ENCODE results near the gene RMND5B.

Gene RMND5B

DNA sequence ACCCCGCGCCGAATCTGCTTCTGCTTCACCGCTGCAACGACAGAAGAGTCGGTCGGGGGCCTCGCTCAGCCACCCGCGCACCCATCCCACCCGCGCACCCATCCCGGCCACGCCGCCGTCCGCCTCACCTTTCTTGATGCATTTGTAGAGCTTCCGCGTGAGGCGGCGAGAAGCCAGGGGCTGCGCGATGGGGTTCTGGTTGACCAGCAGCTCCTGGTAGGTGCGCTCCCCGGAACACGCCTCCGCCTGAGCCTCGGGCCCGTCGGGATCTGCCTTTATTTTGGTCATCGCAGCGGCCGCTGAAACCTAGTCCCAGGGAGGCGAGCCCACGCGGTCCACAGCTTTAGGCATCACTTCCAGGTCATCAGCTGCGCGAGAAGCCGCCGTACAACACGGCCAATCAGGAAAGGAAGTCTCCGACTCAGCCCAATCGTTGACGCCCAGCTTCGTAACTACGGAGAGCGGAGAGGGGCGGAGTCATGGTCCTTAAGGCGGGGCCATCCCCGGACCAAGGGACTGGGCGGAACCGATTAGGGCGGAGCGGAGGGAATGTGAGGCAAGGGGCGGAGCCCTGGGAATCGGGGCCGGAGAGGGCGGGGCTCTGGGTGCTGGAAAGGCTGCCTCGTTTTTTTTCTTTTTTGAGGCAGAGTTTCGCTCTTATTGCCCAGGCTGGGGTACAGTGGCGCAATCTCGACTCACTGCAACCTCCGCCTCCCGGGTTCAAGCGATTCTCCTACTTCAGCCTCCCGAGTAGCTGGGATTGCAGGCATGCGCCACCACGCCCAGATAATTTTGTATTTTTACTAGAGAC lies 22.9 kb downstream of the RMND5B start, which contains the start of gene NHP2:
Gene NHP2, minus strand, starts transcription at position 356 of the 811 bp plus-strand sequence. Its CDS starts 68 bp downstream, at position 288.
- peak; percentile 98 to 99 for DNase-seq
- TF ChIP-seq GATA1 (IDR thresholded peaks at IDR 0.05; ENCODE audit: low read depth, low read length): no peak
- TF ChIP-seq POLR2A (IDR thresholded peaks at IDR 0.05; ENCODE audit: low read length): peak; percentile 68

DNA sequence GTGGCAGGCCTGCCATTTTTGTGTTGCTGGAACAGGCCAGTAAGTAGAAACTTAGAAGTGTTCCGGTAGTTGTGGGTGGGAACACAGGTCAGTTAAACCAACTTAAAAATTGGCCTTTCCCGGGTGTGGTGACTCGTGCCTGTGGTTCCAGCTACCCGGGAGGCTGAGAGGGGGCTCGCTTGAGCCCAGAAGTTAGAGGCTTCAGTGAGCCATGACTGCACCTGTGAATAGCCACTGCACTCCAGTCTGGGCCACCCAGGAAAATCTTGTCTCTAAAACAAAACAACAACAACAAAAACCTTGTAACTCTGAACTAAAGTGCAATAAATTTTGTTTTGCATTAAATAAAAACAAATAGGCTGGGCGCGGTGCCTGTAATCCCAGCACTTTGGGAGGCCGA lies 24.3 kb downstream of the RMND5B start:
- TF ChIP-seq POLR2A (IDR thresholded peaks at IDR 0.05; ENCODE audit: low read length) (no peak), GATA1 (IDR thresholded peaks at IDR 0.05; ENCODE audit: low read depth, low read length) (no peak)
- no peak for DNase-seq

DNA sequence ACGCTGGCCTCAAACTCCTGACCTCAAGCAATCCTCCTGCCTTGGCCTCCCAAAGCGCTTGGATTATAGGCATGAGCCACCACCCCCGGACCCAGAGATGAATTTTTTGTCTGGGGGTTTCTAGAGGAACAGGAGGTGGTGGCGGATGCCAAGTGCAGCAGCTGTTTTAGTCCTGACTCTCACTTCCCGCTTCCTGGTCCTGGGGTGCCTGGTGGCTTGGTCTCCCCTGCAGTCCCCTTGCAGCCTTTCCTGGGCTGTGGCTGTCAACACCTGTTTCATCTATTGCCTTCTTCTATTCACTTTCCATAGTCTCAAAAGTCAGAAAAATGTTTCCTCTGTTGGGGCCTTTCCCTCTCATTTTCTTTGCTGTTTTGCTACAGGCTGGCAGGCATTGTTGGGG lies 29.4 kb downstream of the RMND5B start:
- no peak for DNase-seq
- no peak for TF ChIP-seq GATA1 (IDR thresholded peaks at IDR 0.05; ENCODE audit: low read depth, low read length)
- TF ChIP-seq POLR2A (IDR thresholded peaks at IDR 0.05; ENCODE audit: low read length): no peak

DNA sequence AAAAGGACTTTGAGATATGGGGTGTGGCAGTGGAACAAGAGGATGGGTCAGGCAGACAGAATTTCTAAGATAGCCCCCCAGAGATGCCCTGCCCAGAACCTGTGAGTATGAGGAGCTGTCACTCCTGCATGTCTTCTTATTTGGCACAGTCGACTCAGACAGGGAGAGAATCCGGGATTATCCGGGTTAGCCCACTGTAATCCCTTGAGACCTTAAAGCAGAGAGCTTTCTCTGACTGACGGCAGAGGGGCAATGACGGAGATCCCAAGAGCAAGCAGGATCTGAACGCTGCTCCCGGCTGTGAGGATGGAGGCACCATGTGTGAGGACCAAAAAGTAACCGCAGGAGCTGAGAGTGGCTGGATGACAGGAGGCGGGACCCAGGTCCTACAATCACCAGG lies 31.7 kb downstream of the RMND5B start:
- TF ChIP-seq GATA1 (IDR thresholded peaks at IDR 0.05; ENCODE audit: low read depth, low read length): no peak
- TF ChIP-seq POLR2A (IDR thresholded peaks at IDR 0.05; ENCODE audit: low read length): no peak
- DNase-seq: no peak

DNA sequence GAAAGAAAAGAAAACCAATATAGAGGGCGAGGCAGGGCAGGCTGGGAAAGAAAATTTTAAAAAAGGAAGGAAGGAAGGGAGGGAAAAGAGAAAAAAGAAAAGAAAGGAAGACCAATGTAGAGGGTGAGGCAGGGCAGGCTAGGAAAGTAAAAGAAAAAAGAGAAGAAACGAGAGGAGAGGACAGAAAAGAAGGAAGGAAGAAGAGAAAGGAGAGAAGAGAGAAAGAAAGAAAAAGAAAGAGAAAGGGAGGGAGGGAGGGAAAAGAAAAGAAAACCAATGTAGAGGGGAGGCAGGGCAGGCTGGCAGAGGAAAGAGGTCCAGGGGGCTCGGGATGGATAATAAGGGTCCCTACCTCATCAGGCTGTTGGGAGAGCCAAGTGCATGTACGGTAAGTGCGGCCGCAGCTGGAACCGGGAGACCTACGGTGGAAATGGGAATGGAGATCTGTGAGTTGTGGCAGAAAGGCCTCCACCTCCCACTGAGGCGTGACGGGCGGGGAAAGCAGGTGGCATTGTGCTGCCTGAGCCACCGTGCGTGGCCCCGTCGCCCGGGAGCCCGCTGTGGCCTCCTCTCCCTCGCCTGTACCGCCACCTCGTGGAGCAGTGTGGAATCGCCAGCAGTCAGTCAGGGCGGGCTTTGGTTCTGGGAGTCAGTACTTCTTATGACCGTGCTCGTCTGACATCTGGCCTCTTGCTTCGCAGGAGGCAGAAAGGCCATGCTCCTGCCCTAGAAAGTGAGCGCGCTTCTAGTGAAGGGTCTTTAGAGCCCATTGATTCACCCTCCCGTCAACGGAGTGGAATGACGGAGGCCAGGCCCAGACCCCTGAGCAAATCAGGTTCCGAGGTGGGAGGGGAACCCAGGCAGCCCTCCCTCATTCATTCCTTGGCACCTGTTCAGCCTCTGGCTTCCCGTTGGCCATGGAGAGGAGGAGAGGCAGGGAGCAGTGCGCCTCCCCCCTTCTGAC lies 33.2 kb downstream of the RMND5B start:
- peak; percentile 77 to 89 for DNase-seq

DNA sequence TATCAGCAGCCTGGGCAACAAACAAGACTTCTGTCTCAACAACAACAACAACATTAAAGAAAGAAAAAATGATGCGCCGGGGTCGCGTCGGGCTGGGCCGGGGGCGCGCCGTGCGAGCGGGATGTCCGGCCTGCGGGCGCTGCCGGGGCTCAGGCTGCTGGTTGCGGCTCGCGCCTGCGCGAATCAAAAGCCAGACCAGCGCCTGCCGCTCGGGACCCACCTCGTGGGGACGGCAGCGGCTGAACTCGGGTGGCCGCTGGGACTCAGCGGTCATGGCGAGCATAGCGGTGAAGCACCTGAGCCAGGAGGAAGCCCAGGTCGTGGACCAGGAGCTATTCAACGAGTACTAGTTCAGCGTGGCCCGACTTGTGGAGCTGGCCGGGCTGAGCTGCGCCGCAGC lies 34.8 kb downstream of the RMND5B start:
- TF ChIP-seq POLR2A (IDR thresholded peaks at IDR 0.05; ENCODE audit: low read length) (no peak), GATA1 (IDR thresholded peaks at IDR 0.05; ENCODE audit: low read depth, low read length) (no peak)
- no peak for DNase-seq

More for the DNA sequence above, 33.2 kb downstream of the RMND5B start:
- TF ChIP-seq GATA1 (IDR thresholded peaks at IDR 0.05; ENCODE audit: low read depth, low read length) (no peak), POLR2A (IDR thresholded peaks at IDR 0.05; ENCODE audit: low read length) (no peak)

DNA sequence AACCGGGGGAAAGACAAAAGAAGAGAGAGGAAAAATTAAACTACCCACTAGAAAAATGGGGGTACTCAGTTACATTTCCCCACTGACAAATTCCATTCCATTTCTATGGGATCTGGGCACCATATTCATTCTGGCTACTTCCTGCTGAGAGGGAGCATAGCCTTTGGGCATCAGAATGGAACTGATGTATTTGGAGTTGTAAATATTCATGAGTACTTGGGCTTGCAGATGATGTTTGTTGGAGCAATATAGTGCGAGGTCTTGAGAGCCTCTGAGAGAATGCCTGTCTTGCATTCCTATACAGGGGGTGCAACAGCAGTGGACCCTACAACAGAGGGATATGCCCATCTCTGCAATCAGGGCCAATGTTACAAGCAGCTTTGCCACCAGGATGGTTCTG lies 39.6 kb downstream of the RMND5B start:
- TF ChIP-seq GATA1 (IDR thresholded peaks at IDR 0.05; ENCODE audit: low read depth, low read length): no peak
- TF ChIP-seq POLR2A (IDR thresholded peaks at IDR 0.05; ENCODE audit: low read length): no peak
- DNase-seq: no peak

DNA sequence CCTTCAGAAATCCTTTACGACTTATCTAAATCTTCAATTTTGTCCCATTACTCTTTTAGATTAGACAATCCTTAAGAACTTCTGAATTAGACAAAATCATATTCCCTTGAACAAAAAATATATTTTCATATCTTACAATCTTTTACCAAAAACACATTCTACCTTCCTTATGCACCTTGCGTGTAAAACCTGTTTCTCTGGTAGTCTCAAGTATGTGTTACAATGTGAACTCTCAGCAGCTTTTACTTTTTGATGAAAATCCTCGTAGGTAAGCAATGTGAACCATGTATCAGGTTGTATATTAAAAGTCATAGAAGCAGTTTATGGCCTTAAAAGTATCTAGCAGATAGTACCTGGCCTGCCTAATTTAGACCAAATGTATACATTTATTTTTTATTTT lies 43.6 kb downstream of the RMND5B start:
- no peak for TF ChIP-seq POLR2A (IDR thresholded peaks at IDR 0.05; ENCODE audit: low read length)
- TF ChIP-seq GATA1 (IDR thresholded peaks at IDR 0.05; ENCODE audit: low read depth, low read length): no peak

DNA sequence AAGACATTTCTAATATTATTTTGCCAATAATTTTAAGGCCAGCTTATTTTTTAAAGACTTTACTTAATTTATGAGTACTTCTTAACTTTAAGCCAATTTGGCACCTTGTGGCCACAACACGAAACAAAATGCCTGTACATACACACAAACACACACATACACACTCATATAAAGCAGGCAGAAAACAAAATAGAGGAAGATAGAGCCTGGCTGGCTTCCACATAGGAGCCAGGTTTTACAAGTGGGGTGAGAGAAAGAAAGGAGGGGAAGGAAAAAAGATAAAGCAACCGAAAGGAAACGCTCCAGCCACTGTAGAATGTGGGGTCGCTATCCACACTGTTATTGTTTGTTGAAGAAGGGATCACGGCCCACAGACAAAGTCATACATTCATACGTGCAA lies 46.0 kb downstream of the RMND5B start:
- TF ChIP-seq GATA1 (IDR thresholded peaks at IDR 0.05; ENCODE audit: low read depth, low read length) (no peak), POLR2A (IDR thresholded peaks at IDR 0.05; ENCODE audit: low read length) (no peak)
- no peak for DNase-seq

More for the DNA sequence above, 43.6 kb downstream of the RMND5B start:
- no peak for DNase-seq

DNA sequence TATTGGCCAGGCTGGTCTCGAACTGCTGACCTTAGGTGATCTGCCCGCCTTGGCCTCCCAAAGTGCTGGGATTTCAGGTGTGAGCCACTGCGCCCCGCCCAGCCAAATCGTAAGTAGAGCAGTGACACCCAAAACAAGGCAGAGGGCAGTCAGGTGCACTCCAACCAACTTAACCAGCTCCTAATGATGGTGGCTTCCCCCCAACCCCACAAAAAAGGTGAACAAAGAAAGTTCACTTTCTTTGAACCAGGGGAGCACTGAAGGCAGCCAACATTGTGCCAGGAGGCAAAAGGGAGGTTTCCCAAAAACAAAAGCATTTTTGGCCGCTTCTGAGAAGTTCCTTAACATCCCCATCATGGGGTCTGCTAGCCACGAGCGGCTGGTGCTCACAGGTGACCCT lies 46.8 kb downstream of the RMND5B start:
- TF ChIP-seq POLR2A (IDR thresholded peaks at IDR 0.05; ENCODE audit: low read length): no peak
- no peak for TF ChIP-seq GATA1 (IDR thresholded peaks at IDR 0.05; ENCODE audit: low read depth, low read length)
- no peak for DNase-seq

DNA sequence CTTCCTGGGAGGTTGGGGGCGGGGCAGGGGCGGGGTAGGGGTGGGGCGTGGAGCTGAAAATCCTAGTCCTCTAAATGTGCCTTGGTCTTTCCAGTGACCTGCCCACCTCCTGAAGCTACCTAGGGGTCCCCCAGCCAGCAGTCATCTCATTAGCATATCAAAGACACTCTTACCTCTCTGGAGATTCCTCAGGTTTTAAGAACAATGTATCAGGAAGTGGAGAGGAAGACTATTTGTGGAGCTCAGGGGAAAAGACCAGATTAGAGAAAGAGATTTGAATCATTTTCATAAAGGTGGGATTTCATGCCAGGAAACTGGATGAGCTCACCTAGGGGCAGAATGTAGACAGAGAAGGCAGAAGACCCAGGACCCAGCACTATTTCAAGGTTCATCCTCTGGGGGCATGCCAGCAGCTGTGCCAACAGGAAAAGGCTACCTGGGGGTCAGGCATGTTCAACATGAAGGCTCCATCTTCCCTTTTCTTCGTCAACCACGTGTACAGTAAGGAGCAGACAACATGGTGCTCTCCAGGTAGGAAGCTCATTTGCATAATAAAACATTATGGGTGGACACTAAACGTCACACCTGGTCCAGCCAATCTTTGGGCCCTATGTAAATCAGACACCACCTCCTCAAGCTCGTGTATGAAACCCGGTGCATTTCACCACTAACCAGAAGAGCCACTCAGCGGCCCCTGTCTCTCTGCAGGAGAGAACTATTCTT lies 49.5 kb downstream of the RMND5B start:
- DNase-seq: no peak
- TF ChIP-seq GATA1 (IDR thresholded peaks at IDR 0.05; ENCODE audit: low read depth, low read length) (no peak), POLR2A (IDR thresholded peaks at IDR 0.05; ENCODE audit: low read length) (no peak)

DNA sequence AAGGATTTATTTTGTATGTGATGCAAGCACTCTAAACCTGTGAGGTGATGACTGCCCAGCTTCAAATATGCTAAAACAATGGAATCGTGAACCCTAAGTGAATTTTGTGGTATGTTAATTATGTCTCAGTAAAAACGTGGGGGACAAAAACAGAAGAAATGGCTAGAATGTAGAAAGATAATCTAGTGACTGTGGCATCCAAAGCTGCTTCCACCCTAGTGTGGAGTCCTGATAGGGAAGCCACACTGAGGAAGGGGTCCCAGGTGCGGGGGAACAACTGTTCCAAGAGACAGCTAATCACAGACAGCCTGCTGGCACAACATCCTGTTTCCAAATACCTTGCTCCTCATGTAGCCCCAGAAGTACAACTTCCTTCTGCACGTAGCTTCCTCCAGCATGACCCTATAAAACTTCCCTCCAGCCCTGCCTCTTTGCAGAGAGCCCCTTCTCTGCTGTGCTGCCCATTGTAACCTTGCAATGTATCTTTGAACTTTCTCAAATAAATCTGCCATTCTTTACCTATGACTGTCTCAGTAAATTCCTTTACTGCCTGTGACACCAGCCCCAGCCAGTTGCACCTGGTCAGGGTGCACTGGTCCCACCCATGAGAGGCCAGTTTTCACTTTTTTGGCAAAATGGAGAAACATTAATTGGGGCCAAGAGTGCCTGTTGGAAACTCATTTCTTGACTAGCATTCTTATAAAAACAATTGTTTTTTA lies 51.5 kb downstream of the RMND5B start:
- TF ChIP-seq GATA1 (IDR thresholded peaks at IDR 0.05; ENCODE audit: low read depth, low read length): no peak
- TF ChIP-seq POLR2A (IDR thresholded peaks at IDR 0.05; ENCODE audit: low read length): no peak
- no peak for DNase-seq

DNA sequence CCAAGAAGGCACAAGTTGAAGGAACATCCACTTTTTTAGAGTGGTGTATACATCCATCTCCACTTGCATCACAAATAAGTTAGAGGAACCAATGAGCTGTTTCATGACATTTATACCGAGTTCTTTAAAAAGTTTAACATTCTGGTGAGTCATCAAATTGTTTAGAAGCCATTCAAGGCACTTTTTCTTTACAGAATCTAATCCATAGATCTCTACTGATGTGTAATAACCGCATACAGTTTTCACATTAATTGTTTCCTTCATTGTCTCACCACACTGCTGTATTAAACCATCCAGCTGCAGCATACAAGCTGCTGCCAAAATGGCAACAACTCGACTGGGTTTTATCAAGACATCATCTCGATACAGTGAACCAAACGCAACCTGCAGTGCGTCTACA lies 55.6 kb downstream of the RMND5B start:
- no peak for TF ChIP-seq POLR2A (IDR thresholded peaks at IDR 0.05; ENCODE audit: low read length)
- TF ChIP-seq GATA1 (IDR thresholded peaks at IDR 0.05; ENCODE audit: low read depth, low read length): no peak
- DNase-seq: no peak

All from erythroblast (primary cell).